NK-92 treated with Interleukin-12 subunit alpha and Interleukin-12 subunit beta, amount 100 ng/mL, for 24 hours (cell line): ENCODE data around the gene GPR34.
A peak's percentile ranks its signal among the peaks of the same experiment; 100 is the strongest.
"Not testable (repeated sequence)": the region's sequence is repeated elsewhere in the genome, so short reads cannot be mapped to it uniquely, and the experiment has no call there.

Experiments used
- DNase-seq: peaks from one replicate; lab custom pipeline; 2025; lab: John Stamatoyannopoulos, UW

The GPR34 gene

GRCh38 chrX:41693024-41693423 lies 4.3 kb downstream of the GPR34 start:
- DNase-seq, result no peak

- no peak for DNase-seq
Measured at GRCh38 chrX:41695426-41695825, 6.7 kb downstream of the GPR34 start.

- DNase-seq, result no peak
Measured at GRCh38 chrX:41703574-41704029, 14.8 kb downstream of the GPR34 start.

- DNase-seq, result no peak
Measured at GRCh38 chrX:41705042-41705441, 16.3 kb downstream of the GPR34 start.

DNA sequence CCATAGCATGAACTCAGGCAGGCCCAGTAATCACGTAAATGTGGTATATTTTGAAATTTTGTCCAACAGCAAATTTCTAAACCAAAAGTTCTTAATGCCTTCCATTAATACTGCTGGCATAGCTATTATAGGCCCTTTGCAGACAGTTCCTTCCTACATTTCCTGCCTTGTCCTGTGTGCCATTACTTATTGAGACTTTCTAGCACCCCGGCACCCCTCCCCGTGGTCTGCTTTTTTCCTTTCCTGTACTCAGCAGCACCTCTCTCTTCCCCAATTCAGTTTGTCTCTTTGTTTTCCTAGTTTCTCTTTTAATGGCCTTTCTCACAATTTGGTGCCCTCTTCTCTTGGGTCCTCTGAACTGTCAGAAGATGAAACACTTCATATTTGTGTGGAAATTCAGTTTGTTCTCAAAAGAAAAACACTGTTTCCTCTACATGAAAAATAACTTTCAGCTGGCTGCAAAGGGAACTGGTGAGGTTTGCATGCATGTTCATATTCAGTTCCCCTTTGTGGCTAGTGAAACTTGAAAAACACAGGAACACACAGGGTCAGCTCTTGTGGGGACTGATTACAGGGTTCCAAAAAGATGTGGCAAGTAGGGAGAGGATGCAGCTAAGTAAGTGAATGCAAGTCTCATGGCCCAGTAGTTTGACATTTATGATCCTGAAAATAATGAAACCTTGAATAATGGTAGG lies 17.1 kb downstream of the GPR34 start:
- no peak for DNase-seq

DNA sequence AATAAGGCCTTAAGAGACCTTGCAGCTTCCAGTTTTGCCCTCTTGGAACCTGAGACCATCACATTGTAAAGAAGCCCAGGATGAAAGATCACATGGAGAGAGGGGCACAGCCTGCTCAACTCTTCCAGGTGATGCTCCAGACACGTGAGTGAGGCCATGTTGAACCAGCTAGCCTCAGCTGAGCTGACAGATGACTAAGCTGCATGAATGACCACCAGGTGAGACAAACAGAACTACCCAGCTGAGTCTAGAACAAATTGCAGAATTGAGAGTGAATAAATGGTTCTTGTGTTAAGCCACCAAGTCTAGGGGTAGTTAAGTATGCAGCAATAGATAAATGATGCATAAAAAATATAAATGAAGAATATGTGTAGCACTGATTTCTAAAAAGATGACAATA lies 18.4 kb downstream of the GPR34 start:
- DNase-seq, result no peak

DNA sequence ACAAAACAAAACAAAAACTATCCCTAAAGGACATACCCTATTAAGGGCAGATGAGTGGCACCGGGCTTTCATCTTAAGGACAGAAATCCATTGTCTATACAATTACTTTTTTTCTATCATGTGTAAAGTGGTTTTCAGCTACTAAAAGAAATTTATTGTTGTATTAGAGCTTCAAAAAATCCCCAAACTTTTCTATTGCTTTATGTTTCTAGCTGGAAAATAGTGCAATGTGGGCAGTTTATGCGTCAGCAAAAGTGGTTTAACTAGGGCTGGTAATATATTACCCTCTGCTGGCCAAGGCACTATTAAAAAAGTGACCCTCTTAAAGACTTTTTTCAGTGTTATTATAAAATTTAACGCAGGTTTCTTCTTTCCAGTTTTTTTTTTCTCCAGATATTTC lies 19.7 kb downstream of the GPR34 start:
- DNase-seq, result no peak

GRCh38 chrX:41711021-41711667 lies 22.4 kb downstream of the GPR34 start:
- DNase-seq, result no peak

DNA sequence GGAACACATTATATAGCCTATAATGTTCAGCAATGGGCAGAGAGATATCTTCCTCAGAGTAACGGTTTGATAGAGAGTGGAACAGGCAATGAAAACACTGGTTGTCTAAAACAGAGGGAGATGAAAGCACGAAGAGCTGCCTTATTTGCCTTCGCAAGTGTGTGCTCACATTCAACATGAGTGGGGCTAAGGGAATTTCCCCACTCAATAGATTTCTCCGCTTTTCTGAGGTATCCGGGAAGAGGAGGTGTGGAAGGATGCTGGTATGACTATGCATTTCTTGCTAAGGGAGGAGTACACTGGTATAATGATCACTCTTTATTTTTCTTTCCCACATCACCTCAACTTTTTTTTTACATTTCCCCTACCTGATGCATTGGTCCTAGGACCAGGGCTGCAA lies 27.4 kb downstream of the GPR34 start:
- no peak for DNase-seq

- no peak for DNase-seq
Measured at GRCh38 chrX:41716767-41717473, 28.1 kb downstream of the GPR34 start.

GRCh38 chrX:41718481-41719235 lies 29.9 kb downstream of the GPR34 start:
- no peak for DNase-seq

DNA sequence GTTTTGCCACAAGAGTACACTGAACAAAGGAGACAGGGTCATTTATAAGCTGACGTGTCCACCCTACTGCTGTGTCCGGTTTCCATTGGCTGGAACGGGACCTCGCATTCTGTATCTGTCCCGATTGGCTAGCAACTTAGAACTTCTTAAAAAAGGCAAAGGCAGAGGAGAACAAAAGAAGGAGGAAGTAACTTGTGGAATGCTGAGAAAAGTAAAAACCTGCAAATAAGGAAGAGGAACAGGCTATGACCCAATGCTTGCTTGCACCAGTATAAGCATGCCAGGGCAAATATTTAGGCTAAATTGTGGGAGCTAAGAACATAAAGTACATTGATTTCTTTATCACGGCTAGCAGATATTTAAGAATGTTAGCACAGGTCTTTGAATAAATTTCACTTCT lies 30.8 kb downstream of the GPR34 start:
- DNase-seq, result not testable (repeated sequence)

- DNase-seq, result peak; percentile 51
Measured at GRCh38 chrX:41720125-41720779, 31.5 kb downstream of the GPR34 start.

DNA sequence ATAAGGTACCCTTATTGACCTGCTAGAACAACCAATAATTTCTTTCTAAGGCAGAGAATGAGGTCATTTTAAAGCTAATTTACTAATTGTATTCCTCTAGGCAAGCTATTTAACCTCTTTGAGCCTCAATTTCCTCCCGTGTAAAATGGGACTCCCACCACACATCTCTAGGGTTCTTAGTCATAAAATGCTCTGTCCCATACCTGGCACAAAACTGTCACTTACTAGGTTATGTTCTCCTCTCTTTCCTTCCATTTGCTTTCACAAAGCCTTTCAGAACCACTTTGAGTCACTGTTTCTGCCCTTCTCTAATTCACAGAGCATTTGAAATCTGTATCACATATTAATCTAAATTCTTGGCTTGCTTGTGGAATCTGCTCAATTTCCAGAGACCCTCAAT lies 32.8 kb downstream of the GPR34 start:
- no peak for DNase-seq

DNA sequence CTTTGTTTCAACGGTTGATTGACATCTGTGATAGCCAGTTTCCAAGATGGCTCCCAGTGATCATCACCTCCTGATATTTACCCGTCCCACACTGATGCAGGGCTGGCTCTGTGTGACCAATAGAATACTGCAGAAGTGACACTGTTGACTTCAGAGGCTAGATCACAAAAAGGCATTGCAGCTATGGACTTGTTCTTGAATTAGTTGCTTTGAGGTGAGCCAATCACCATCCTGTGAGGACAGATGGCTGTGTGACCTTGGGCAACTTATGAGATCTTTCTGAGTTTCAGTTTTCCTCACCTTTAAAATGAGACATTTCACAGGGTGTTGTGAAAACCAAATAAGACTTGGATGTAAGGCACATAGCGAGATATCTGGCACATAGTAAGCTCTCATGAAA lies 33.4 kb downstream of the GPR34 start:
- no peak for DNase-seq

DNA sequence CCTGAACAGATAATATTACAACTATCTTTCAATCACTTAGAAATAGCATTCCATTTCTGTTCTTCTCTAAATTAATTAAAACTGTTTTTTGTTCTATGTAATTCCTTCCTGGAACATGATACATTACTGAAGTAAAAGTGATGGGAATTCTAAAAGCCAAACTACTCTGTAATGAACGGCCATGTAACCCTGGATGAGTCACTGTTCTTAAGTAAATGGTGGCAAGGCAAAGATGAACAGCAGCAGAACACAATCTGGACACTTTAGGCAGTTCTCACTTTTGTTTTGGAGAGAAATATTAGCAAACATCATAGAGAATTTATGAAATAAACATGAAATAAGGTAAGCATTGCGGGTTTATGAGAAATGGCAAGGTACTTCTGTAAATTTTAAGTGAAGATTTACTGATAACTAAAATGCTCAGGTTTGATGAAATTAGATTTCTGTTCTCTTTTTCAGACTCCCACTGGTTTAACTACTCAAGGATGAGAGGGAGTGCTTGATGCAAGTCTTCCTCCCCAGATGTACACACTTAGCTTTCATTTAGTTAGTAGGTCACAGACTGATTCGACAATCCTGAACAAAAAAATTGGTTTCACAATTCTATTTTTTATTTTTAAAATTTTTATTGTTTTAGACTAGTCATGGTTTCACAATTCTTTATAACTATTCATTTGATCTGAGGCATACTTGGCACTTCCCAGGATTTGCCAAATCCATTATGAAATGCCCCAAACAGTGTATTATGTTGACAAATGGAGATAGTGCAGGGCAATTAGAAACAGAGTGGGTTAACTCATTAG lies 34.2 kb downstream of the GPR34 start:
- no peak for DNase-seq

DNA sequence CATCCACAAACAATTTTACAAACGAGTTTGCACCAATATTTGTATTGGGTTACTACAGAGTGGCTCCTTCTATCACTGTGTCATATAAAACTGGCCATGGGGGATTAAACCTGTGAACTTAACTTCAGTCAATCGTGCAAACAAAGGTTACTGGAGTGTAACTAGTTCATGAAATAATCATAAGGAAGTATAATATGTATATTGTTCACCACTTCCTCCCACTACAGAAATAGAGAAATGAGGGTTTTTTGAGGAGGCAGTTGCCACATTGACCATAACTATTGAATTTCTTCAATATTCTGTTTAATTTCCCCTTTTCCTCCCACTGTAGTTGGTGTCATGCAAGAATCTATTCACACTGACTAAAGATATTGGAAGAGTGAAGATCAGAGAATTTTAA lies 35.1 kb downstream of the GPR34 start, which contains the start of gene GPR82:
Gene GPR82, plus strand, starts transcription at position 356 of the 400 bp plus-strand sequence. CDS start 2,846 bp downstream, outside the sequence.
- DNase-seq, result no peak

- no peak for DNase-seq
Measured at GRCh38 chrX:41728125-41728524, 39.4 kb downstream of the GPR34 start.

DNA sequence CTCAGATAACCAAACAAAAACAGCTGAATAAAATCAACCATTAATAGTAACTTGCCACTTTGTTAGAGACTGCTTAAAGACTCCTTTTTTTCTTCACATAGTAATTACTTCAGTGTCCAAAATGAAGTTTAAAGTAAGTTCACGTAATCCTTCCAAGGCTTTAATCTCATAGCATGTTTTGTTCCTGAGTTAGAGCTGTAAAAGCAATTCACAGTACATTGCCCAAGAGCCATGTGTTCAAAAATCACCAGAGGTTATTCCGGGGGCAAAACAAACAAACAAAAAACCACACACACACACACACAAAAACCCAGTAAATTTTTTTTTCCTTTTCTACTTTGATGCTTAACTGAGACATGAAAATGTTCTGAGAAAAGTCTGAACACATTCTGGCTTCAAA lies 41.3 kb downstream of the GPR34 start:
- DNase-seq, result no peak

DNA sequence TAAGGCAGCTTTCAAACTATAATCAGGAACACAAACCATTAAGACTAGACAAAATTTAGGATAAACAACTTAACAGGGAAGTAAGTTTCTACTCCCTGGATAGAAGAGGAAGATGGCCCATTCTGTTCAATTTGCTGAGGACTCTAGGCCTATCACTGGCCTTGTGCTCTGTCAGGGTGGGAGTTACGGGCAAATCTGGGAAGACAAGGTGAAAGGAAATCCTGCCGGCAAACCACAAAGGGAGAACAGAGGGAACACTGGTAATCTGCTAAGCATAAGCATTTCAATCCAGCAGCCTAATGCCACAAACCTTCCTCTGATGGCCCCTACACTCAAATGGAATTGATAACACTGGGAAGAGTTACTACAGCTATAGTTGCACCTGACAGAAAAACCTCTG lies 43.5 kb downstream of the GPR34 start:
- no peak for DNase-seq

DNA sequence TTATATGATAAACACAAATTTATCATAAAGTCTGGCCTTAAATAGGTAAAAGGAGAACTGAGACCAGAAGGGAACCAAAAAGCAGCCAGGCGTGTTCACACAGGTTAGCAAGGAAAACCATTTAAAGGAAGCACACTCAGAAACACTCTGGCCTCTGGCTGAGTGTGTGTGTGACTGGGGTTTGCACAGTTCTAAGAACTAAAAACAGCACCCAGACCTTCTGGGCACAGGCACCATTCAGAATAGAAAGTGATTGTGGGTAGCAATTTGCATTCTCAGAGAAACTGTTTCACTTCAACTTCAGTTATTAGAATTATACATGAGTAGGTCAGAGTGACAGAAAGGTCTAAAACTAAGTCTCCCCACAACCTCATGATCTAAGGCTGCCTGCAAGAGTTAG lies 45.2 kb downstream of the GPR34 start:
- DNase-seq, result peak; percentile 5
